GM23338 (cell line): Measurements from ENCODE around the gene CNTN3. TPM values are rescaled to one million over a fixed set of nuclear protein-coding genes. Genes with fewer than 3 reads are reported as not detected.

Experiments
- ATAC-seq: fragments of 200-7000 bp; cut with Tn5 transposase; 3 replicates; pipeline ENCODE4 v1.9.1; 2020
- DNase-seq: peaks from one replicate; pipeline ENCODE4 v3.0.0-alpha.2; 2015; ENCODE audit warnings: low spot score
- H2AFZ ChIP-seq: fragments of 200-600 bp; sonication (generic); 2 replicates; pipeline ENCODE4 v1.8.0; 2016; ENCODE audit warnings: antibody characterized with exemption, mild to moderate bottlenecking, moderate library complexity
- H3F3A ChIP-seq: fragments of 200-600 bp; sonication (generic); replicated peaks from 2 replicates; pipeline ENCODE4 v1.8.0; 2017; ENCODE audit warnings: antibody characterized with exemption, mixed run types, low read depth
- H3K27ac ChIP-seq: fragments of 200-600 bp; sonication (generic); 2 replicates; pipeline ENCODE4 v1.6.1; 2016; ENCODE audit warnings: low read depth
- H3K27me3 ChIP-seq: fragments of 200-600 bp; sonication (generic); 2 replicates; pipeline ENCODE4 v1.8.0; 2016; ENCODE audit warnings: mild to moderate bottlenecking, mixed run types, moderate library complexity; ENCODE audit not compliant: insufficient read depth
- H3K36me3 ChIP-seq: fragments of 200-600 bp; sonication (generic); 2 replicates; pipeline ENCODE4 v1.8.0; 2016; ENCODE audit warnings: mild to moderate bottlenecking; ENCODE audit not compliant: insufficient read depth
- H3K4me1 ChIP-seq: fragments of 200-600 bp; sonication (generic); 2 replicates; pipeline ENCODE4 v1.8.0; 2016; ENCODE audit warnings: mild to moderate bottlenecking, moderate library complexity; ENCODE audit not compliant: insufficient read depth
- H3K4me2 ChIP-seq: fragments of 200-600 bp; sonication (generic); 2 replicates; pipeline ENCODE4 v1.7.1; 2017; ENCODE audit warnings: mixed run types
- H3K4me3 ChIP-seq: fragments of 200-600 bp; sonication (generic); 2 replicates; pipeline ENCODE4 v1.6.1; 2016; ENCODE audit warnings: mixed run types
- H3K79me2 ChIP-seq: fragments of 200-600 bp; sonication (generic); replicated peaks from 2 replicates; pipeline ENCODE4 v1.8.0; 2017; ENCODE audit warnings: mild to moderate bottlenecking; ENCODE audit not compliant: insufficient read depth
- H3K9me2 ChIP-seq: fragments of 200-600 bp; sonication (generic); 2 replicates; pipeline ENCODE4 v1.8.0; 2017; ENCODE audit not compliant: insufficient read depth
- H4K20me1 ChIP-seq: fragments of 200-600 bp; sonication (generic); replicated peaks from 2 replicates; pipeline ENCODE4 v1.8.0; 2017; ENCODE audit warnings: mild to moderate bottlenecking; ENCODE audit not compliant: insufficient read depth
- H3K27ac Mint-ChIP-seq: 2 replicates; pipeline ENCODE4 v1.8.0; 2020; ENCODE audit warnings: inconsistent platforms, mild to moderate bottlenecking, moderate library complexity, mixed read lengths
- H3K27me3 Mint-ChIP-seq: 3 replicates; pipeline ENCODE4 v1.8.0; 2022; ENCODE audit warnings: low read depth, mild to moderate bottlenecking, moderate library complexity, mixed read lengths, inconsistent platforms; ENCODE audit not compliant: insufficient read depth, poor library complexity
- H3K36me3 Mint-ChIP-seq: 3 replicates; pipeline ENCODE4 v1.8.0; 2021; ENCODE audit warnings: low read depth, mild to moderate bottlenecking, inconsistent platforms, moderate library complexity, mixed read lengths
- H3K4me1 Mint-ChIP-seq: 3 replicates; pipeline ENCODE4 v1.8.0; 2020; ENCODE audit warnings: mild to moderate bottlenecking, inconsistent platforms, mixed read lengths
- H3K4me3 Mint-ChIP-seq: 3 replicates; pipeline ENCODE4 v1.8.0; 2021; ENCODE audit warnings: moderate library complexity, mild to moderate bottlenecking, inconsistent platforms, mixed read lengths
- H3K9me3 Mint-ChIP-seq: 3 replicates; pipeline ENCODE4 v1.8.0; 2020; ENCODE audit warnings: moderate library complexity, mild to moderate bottlenecking, inconsistent platforms, mixed read lengths
- CREB1 ChIP-seq: fragments of 250-450 bp; sonication (Bioruptor Pico); IDR thresholded peaks from 2 replicates; pipeline ENCODE4 v1.5.0; 2020; ENCODE audit warnings: low read depth, mild to moderate bottlenecking, moderate library complexity
- EZH2phosphoT487 ChIP-seq: fragments of 200-600 bp; sonication (generic); IDR thresholded peaks from one replicate; pipeline ENCODE4 v1.8.1; 2018; ENCODE audit warnings: antibody characterized with exemption; ENCODE audit not compliant: unreplicated experiment
- JUNB ChIP-seq: IDR thresholded peaks from one replicate; pipeline ENCODE4 v1.6.1; 2016; ENCODE audit warnings: antibody characterized with exemption; ENCODE audit not compliant: unreplicated experiment
- NANOG ChIP-seq: IDR thresholded peaks from 2 replicates; pipeline ENCODE4 v1.6.1; 2016; ENCODE audit warnings: antibody characterized with exemption, borderline replicate concordance
- STAT1 ChIP-seq: IDR thresholded peaks from one replicate; pipeline ENCODE4 v1.6.1; 2016; ENCODE audit warnings: antibody characterized with exemption; ENCODE audit not compliant: unreplicated experiment
- ZNF331 ChIP-seq: fragments of 250-450 bp; sonication (Bioruptor Pico); IDR thresholded peaks from 2 replicates; pipeline ENCODE4 v1.5.0; 2020; ENCODE audit warnings: low read depth, mild to moderate bottlenecking, moderate library complexity
- polyA plus RNA-seq: library from polyadenylated mRNA; unstranded; fragments of >200 nt; fragmentation: Nextera tagmentation; extraction: Ambion mirVana; gene quantifications from 2 replicates; pipeline ENCODE4 v1.2.1, GENCODE V29; 2016
- total RNA-seq: library from RNA; depleted of rRNA; stranded (reverse); fragments of >200 nt; shearing (Covaris generic); gene quantifications from 2 replicates; pipeline ENCODE4 v1.2.3, GENCODE V29; 2014
- TF ChIP-seq, protein P1 (sequence below): fragments of 250-450 bp; sonication (Bioruptor Pico); IDR thresholded peaks from 2 replicates; pipeline ENCODE4 v1.5.0; 2020; ENCODE audit warnings: mild to moderate bottlenecking, moderate library complexity
- TF ChIP-seq, protein P2 (sequence below), 2 experiments: fragments of 200-600 bp in 1 of 2; sonication (generic) in 1 of 2; conservative IDR thresholded peaks; 2 replicates each; pipeline versions ENCODE4 v1.5.1 to v1.6.1; 2016 to 2017; ENCODE audit warnings: antibody characterized with exemption in 2 of 2, low read depth in 2 of 2, mild to moderate bottlenecking in 2 of 2, moderate library complexity in 1 of 2
- TF ChIP-seq, protein P3 (sequence below): IDR thresholded peaks from one replicate; pipeline ENCODE4 v1.6.1; 2018; ENCODE audit warnings: antibody characterized with exemption; ENCODE audit not compliant: unreplicated experiment
- TF ChIP-seq, protein P4 (sequence below): IDR thresholded peaks from 2 replicates; pipeline ENCODE4 v1.6.1; 2016; ENCODE audit warnings: antibody characterized with exemption

CNTN3 gene
- total and polyA plus RNA-seq, 2 experiments from 2014 or later = 0.05 to 0.24 TPM

DNA sequence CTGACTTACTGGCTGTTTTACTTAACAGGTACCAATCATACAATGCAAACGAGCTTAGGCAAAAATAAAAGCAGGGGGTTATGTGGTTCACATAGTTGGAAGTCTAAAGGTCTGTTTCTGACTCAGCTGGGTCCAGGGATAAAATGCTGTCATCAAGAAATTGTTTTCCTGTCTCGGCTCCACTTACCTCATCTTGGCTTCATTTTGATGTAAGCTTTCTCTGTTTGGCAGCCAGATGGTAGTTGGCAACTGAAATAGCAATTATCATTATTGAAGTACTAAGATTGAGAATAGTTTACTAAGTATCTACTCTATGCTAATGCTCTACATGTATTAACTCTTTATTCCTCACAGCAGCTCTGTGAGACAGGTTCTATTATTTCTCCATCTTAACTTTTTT is 36.8 kb upstream of the CNTN3 start:
- no peak for DNase-seq
- Histone ChIP-seq H3F3A (no peaks in the 10 kb centered on the region), H3K79me2 (no peaks in the 10 kb centered on the region), H3K4me1 (no peaks in the 10 kb centered on the region), H3K27ac (no peak overlapping the region), H3K4me2 (no peak overlapping the region), H3K9me2 (no peaks in the 10 kb centered on the region), H3K36me3 (no peaks in the 10 kb centered on the region), H4K20me1 (no peaks in the 10 kb centered on the region), H3K27me3 (no peaks in the 10 kb centered on the region), H3K4me3 (no peak overlapping the region), H2AFZ (no peak overlapping the region)
- H3K27me3 Mint-ChIP-seq = peaks cover 5% of the 10 kb centered on the region
- no peaks in the 10 kb centered on the region for H3K4me1 Mint-ChIP-seq
- H3K9me3 Mint-ChIP-seq = no peaks in the 10 kb centered on the region
- TF ChIP-seq ZNF331 (CRISPR knock-in tag) (no peak), NANOG (no peak)
- TF ChIP-seq, protein P1, sequence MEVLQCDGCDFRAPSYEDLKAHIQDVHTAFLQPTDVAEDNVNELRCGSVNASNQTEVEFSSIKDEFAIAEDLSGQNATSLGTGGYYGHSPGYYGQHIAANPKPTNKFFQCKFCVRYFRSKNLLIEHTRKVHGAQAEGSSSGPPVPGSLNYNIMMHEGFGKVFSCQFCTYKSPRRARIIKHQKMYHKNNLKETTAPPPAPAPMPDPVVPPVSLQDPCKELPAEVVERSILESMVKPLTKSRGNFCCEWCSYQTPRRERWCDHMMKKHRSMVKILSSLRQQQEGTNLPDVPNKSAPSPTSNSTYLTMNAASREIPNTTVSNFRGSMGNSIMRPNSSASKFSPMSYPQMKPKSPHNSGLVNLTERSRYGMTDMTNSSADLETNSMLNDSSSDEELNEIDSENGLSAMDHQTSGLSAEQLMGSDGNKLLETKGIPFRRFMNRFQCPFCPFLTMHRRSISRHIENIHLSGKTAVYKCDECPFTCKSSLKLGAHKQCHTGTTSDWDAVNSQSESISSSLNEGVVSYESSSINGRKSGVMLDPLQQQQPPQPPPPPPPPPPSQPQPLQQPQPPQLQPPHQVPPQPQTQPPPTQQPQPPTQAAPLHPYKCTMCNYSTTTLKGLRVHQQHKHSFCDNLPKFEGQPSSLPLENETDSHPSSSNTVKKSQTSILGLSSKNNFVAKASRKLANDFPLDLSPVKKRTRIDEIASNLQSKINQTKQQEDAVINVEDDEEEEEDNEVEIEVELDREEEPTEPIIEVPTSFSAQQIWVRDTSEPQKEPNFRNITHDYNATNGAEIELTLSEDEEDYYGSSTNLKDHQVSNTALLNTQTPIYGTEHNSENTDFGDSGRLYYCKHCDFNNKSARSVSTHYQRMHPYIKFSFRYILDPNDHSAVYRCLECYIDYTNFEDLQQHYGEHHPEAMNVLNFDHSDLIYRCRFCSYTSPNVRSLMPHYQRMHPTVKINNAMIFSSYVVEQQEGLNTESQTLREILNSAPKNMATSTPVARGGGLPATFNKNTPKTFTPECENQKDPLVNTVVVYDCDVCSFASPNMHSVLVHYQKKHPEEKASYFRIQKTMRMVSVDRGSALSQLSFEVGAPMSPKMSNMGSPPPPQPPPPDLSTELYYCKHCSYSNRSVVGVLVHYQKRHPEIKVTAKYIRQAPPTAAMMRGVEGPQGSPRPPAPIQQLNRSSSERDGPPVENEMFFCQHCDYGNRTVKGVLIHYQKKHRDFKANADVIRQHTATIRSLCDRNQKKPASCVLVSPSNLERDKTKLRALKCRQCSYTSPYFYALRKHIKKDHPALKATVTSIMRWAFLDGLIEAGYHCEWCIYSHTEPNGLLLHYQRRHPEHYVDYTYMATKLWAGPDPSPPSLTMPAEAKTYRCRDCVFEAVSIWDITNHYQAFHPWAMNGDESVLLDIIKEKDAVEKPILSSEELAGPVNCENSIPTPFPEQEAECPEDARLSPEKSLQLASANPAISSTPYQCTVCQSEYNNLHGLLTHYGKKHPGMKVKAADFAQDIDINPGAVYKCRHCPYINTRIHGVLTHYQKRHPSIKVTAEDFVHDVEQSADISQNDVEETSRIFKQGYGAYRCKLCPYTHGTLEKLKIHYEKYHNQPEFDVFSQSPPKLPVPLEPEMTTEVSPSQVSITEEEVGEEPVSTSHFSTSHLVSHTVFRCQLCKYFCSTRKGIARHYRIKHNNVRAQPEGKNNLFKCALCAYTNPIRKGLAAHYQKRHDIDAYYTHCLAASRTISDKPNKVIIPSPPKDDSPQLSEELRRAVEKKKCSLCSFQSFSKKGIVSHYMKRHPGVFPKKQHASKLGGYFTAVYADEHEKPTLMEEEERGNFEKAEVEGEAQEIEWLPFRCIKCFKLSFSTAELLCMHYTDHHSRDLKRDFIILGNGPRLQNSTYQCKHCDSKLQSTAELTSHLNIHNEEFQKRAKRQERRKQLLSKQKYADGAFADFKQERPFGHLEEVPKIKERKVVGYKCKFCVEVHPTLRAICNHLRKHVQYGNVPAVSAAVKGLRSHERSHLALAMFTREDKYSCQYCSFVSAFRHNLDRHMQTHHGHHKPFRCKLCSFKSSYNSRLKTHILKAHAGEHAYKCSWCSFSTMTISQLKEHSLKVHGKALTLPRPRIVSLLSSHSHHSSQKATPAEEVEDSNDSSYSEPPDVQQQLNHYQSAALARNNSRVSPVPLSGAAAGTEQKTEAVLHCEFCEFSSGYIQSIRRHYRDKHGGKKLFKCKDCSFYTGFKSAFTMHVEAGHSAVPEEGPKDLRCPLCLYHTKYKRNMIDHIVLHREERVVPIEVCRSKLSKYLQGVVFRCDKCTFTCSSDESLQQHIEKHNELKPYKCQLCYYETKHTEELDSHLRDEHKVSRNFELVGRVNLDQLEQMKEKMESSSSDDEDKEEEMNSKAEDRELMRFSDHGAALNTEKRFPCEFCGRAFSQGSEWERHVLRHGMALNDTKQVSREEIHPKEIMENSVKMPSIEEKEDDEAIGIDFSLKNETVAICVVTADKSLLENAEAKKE (CRISPR knock-in tag) = no peak
- no peak overlapping the region for H3K4me3 Mint-ChIP-seq
- ATAC-seq = no peak
- no peaks in the 10 kb centered on the region for H3K36me3 Mint-ChIP-seq
- no peak overlapping the region for H3K27ac Mint-ChIP-seq

DNA sequence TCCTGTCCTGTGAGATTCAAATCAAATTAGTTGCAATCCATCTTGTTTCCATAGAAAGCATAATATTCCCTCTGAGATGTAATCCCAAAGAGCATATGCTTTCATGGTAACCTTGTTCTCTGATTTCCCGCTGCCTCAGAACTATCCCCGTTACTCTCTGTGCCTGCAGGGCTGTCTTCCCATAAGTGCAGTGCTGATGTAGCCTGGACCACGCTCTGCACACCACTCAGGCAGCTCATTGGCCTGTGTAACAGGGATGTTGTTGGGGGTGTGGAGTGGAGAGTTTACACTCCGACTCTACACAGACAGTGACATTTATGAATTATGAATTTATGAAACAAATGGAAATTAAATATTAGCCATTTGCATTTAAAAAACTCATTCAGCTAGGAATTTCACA is 33.6 kb upstream of the CNTN3 start:
- no peak overlapping the region for H2AFZ ChIP-seq
- no peaks in the 10 kb centered on the region for H3K27me3 ChIP-seq
- H3K79me2 ChIP-seq = no peaks in the 10 kb centered on the region
- no peak overlapping the region for H3K27ac ChIP-seq
- no peak overlapping the region for H3K4me3 ChIP-seq
- Mint-ChIP-seq H3K36me3 (no peaks in the 10 kb centered on the region), H3K9me3 (no peaks in the 10 kb centered on the region), H3K27ac (no peak overlapping the region), H3K4me1 (no peaks in the 10 kb centered on the region), H3K4me3 (no peak overlapping the region), H3K27me3 (peaks cover 5% of the 10 kb centered on the region)
- no peaks in the 10 kb centered on the region for H4K20me1 ChIP-seq
- ATAC-seq (no peak), DNase-seq (no peak)
- H3K4me2 ChIP-seq = no peak overlapping the region
- no peaks in the 10 kb centered on the region for H3K4me1 ChIP-seq
- no peaks in the 10 kb centered on the region for H3F3A ChIP-seq
- no peaks in the 10 kb centered on the region for H3K9me2 ChIP-seq
- no peaks in the 10 kb centered on the region for H3K36me3 ChIP-seq
- TF ChIP-seq, protein P2, sequence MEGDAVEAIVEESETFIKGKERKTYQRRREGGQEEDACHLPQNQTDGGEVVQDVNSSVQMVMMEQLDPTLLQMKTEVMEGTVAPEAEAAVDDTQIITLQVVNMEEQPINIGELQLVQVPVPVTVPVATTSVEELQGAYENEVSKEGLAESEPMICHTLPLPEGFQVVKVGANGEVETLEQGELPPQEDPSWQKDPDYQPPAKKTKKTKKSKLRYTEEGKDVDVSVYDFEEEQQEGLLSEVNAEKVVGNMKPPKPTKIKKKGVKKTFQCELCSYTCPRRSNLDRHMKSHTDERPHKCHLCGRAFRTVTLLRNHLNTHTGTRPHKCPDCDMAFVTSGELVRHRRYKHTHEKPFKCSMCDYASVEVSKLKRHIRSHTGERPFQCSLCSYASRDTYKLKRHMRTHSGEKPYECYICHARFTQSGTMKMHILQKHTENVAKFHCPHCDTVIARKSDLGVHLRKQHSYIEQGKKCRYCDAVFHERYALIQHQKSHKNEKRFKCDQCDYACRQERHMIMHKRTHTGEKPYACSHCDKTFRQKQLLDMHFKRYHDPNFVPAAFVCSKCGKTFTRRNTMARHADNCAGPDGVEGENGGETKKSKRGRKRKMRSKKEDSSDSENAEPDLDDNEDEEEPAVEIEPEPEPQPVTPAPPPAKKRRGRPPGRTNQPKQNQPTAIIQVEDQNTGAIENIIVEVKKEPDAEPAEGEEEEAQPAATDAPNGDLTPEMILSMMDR (conservative IDR thresholded peaks at IDR 0.05; ENCODE audit: low read depth in 2 of 2) = no peak
- TF ChIP-seq STAT1 (no peak), NANOG (no peak), JUNB (no peak), CREB1 (no peak), EZH2phosphoT487 (no peak)
- TF ChIP-seq, protein P3, sequence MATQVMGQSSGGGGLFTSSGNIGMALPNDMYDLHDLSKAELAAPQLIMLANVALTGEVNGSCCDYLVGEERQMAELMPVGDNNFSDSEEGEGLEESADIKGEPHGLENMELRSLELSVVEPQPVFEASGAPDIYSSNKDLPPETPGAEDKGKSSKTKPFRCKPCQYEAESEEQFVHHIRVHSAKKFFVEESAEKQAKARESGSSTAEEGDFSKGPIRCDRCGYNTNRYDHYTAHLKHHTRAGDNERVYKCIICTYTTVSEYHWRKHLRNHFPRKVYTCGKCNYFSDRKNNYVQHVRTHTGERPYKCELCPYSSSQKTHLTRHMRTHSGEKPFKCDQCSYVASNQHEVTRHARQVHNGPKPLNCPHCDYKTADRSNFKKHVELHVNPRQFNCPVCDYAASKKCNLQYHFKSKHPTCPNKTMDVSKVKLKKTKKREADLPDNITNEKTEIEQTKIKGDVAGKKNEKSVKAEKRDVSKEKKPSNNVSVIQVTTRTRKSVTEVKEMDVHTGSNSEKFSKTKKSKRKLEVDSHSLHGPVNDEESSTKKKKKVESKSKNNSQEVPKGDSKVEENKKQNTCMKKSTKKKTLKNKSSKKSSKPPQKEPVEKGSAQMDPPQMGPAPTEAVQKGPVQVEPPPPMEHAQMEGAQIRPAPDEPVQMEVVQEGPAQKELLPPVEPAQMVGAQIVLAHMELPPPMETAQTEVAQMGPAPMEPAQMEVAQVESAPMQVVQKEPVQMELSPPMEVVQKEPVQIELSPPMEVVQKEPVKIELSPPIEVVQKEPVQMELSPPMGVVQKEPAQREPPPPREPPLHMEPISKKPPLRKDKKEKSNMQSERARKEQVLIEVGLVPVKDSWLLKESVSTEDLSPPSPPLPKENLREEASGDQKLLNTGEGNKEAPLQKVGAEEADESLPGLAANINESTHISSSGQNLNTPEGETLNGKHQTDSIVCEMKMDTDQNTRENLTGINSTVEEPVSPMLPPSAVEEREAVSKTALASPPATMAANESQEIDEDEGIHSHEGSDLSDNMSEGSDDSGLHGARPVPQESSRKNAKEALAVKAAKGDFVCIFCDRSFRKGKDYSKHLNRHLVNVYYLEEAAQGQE = no peak
- TF ChIP-seq, protein P4, sequence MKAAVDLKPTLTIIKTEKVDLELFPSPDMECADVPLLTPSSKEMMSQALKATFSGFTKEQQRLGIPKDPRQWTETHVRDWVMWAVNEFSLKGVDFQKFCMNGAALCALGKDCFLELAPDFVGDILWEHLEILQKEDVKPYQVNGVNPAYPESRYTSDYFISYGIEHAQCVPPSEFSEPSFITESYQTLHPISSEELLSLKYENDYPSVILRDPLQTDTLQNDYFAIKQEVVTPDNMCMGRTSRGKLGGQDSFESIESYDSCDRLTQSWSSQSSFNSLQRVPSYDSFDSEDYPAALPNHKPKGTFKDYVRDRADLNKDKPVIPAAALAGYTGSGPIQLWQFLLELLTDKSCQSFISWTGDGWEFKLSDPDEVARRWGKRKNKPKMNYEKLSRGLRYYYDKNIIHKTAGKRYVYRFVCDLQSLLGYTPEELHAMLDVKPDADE = no peak
